ENCODE data around the gene TAC3.
"Not testable (repeated sequence)": the region's sequence is repeated elsewhere in the genome, so short reads cannot be mapped to it uniquely, and the experiment has no call there.

TAC3 gene

DNA sequence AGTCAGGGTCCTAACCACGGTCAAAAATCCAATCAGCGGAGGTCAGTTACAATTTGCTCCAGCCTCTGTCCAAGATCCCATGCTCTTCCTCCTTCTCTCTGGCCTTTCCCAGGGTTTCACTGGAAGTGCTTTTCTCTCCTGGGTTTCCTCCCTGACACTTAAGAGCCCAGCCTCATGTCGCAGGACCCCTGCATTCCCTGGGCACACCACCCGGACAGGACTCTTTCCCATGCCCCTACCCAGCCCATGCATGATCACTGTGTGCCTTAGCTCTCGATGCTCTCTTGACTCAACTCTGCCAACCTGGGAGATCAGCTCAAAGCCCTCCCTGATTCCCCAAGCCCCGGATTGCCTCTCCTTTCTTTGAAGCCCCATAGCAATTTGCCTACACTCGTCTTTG is 15.5 kb upstream of the TAC3 start:
- no peak for DNase-seq

DNA sequence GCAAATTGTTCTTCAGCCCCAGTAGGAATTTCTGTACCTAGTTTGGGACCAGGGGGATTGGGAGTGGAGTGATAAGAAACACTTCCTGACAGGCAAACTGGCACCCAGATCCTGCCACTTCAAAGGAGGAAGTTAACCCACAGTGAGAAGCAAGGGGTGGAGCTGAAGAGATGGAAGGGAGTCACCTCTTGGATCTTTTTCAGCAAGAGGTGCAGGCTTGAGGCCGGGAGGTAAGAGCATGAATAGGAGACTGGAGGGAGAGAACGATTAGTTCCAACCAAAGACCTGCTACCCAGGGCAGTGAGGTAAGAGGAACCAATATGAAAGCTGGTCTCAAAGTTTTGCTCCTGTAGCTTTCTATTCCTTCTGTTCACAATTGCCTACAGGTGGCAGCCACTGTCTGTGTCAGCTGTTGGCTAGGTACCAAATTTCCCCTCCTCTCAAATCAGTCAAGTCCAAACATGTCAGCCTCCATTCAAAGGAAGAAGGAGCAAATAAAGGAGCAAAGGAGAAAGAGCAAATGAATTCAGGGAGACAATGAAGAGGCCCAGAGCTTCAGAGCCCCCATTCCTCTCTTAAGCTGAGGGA is 14.9 kb upstream of the TAC3 start:
- no peak for DNase-seq

DNA sequence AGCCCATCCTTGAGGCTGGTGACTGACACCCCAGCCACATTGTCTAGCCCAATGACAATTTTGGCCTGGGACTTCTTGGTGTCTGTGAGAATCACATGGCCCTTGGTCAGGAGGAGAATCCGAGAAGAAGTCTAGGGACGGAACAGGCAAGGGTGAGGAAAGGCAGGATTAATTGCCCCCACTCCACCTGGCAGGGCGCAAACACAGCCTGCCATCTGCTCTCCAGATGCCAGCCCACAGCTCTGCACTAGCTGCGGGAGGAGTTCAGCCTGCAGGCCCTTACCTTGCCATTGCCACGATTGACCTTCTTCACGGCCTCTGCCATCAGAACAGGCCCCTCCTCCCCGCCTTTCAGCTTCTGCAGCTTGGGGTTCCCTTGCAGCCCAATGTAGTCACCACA is 13.1 kb upstream of the TAC3 start:
- DNase-seq: no peak

DNA sequence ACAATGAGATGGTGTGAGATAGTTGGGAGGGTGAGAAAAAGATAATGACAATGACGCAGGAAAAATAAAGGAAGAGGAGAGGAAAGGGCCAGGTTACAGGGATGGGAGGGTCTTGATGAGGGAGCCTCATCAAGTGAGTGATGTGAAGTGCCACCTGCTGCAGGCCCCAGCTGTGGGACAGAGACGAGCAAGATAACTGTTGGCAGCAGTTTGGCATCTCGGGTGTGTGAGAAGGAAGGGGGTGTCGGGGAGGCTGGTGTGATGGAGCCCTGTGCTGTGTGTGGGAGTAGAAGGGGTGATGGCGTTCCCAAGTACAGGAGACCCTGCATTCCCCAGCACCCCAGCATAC is 11.4 kb upstream of the TAC3 start:
- no peak for DNase-seq

DNA sequence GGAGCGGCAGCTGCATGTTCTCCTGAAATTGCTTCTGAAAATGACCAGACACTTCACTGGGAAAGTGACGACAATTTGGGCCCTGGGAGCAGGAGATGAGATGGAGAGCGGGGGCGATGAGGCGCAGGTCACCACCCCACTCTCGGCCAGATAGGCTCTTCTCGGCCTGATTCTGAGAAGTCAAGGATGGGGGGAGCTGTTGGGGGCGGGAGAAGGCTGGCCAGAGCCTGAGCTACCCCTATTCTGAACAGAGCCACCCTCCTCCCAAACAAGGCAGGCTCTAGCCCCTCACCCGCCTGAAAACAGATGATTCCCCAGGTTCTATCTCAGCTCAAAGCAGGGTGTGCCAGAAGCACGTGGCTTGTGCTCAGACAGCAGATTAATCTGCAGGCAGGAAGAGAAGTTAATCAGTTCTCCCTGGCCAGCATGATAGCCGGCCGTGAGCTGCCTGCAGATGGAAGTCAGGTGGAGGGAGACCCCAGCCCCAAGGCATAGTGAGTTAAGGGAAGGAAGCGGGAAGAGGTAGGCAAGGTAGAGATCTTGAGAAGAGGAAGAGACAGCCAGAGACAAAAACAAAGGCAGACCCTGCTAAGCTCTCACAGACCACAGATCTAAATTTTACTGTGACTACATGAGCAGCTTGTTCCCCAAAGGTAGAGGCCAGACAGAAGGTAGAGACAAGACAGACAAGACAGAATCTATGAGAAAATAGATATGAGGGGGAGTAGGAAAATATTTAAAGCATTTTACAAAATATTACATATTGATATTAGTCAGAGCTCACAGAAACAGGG is 10.9 kb upstream of the TAC3 start:
- no peak for DNase-seq

DNA sequence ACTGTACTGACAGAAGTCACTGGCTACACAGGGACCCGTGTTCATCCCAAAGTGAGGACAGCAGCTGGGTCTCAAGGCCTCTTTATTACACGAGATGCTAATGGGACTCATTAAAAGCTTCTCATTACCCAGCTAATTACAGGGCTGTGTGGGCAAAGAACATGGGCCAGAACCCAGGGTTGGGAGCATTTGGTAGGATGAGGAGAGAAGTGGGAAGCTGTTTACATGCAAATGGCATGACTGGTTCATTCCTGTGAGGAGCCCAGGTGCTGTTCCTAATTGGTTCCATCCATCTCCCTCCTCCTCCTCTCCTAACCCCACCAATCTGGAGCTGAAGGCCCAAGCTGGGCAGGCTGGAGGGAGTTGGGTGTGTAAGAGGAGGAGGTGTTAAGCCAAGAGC is 8.9 kb upstream of the TAC3 start:
- DNase-seq: no peak

DNA sequence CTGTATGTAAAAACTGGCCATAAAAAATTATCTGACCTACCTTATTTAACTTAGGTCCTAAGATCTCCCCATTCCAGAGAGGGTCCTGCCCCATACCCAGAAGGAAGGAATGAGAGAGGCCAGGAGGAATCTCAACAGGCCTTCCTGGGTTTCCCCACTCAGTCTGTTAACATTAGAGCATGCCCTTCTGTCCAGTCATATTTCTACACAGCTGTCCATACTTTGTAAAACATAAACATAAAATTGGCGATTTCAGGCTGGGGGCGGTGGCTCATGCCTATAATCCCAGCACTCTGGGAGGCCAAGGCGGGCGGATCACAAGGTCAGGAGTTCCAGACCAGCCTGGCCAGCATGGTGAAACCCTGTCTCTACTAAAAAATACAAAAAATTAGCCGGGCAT is 6.0 kb upstream of the TAC3 start:
- not testable (repeated sequence) for DNase-seq

DNA sequence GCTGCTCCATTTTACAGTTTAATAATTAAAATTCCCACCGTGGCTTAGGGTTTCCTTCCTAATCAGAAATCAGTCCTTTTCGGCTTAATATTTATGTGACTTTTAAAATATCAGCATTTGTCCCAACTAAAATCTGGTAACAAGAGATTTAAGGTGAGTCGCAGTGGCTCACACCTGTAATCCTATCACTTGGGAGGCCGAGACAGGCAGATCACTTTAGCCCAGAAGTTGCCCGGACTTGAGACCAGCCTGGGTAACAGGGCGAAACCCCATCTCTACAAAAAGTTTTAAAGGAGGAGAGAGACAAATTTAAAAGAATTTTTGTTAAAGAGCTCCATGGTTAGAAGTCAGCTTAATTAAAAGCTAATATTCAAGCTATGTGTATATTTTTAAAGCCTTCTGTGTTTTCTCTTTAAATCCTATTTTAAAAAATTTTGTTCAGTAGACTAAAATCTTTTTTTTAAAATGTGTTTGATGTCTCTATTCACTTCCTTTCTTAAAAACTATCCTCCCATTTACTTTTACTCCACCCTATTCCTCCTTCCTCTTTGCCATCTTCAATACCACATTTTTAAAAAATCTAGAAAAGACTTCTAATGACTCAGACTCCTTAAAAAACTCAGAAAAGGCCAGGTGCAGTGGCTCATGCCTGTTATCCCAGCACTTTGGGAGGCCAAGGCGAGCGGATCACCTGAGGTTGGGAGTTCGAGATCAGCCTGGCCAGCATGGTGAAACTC is 3.8 kb upstream of the TAC3 start:
- no peak for DNase-seq

DNA sequence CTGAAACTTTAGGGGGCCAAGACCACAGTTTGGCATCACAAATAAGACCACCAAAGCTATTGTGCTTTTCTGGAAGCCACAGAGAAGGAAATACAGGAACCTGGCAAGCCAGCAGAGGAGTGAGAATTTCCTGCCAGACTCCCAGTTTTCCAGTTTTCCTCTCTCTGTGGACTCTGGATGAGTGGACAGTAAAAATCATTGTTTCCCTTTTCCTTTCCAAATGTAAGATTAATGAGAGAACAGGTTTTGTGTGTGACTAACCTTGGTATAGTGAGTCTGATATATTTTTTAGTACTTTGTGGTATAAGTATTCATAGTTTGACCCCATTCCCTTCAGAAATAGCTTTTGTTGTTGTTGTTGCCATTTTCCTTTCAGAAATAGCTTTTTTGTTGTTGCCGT is 2.6 kb upstream of the TAC3 start:
- DNase-seq: no peak

DNA sequence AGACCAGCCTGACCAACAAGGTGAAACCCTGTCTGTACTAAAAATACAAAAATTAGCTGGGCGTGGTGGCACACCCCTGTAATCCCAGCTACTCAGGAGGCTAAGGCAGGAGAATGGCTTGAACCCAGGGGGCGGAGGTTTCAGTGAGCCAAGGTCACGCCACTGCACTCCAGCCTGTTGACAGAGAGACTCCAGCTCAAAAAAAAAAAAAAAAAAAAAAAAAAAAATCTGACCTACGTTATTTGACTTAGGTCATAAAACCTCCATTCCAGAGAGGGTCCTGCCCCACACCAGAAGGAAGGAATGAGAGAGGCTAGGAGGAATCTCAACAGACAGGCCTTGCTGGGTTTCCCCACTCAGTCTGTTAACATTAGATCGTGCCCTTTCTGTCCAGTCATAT is 2.0 kb upstream of the TAC3 start:
- DNase-seq: not testable (repeated sequence)

DNA sequence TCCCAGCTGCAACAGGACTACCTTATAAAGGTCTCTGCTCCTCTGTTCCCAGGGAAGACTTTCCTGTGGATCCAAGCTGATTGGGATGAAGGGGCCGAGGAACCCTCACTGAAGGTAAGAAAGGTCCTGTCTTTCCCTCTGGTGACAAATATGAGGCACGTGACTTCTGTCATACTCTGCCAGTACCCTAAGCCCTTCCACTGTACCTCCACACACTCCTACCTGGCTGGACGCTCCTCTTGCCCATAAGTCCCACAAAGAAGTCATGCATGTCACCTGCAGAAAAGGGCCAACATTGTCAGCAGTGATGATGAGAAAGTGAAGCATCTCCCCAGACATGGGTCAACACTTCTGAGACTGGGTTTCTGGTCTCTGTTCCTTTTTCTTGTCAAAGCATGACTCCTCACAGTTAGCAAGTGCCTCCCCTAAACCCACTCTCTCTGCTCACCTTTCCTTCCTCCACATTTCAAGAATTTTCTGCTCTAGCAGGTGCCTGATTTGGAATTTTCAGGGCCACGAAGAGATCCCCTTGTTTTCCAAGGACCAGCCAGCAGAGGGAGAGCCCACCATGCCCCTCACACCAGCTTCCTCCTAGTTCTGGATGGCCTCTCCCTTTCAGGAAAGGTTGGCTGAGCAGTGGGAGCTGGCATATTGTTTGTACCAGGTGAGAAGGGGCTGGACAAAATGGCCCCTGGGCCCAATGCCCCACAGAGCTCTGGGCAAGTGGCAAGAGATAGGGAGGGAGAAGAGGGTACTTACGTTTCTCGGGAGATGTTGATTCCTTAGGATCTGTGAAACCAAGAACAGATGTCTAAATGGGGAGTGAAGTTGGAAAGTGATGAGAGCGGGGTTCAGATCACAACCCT is 3.5 kb downstream of the TAC3 start:
- DNase-seq: no peak

DNA sequence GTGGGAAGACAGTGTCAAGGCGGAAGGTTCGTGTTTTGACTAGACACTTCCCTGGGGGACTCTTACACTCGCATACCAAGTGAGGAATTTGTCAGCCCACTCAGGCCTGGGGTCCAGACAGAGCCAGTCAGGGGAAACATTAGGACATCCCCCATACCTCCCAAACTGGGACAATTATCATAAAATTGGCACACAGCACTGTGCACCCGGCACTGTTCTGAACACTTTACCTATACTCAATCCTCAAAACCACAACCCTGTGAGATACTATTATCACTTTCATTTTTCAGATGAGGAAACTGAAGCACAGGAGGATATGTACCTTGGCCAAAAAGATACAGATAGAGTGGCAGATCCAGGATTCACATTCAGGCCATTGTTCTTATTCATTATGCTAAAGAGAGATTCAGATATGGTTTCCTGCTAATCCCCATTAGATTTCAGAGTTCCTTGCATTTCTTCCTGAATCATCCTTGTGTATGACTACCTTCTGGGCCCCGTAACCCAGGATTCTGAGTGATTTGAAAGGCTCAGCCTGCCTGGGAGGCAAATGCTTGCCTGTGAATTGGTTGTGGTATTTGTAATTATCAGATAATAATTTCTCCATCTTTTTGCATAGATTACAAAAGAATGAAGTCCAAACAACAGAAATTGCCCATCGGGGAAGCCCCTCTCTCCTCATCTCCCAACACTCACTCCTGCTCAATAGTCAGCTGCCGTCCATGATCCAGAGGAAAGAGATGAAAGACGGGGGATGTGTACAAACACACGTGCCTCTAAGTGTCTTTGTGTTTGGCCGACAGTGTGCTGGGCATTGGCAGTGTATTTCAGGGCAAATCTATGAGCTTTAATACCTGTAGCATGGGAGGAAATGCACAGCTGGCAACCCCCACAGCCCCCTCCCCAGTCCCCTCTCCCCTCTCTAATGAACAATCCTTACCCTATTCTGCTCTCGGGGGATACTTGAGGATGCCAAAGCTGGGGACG is 4.6 kb downstream of the TAC3 start:
- no peak for DNase-seq

DNA sequence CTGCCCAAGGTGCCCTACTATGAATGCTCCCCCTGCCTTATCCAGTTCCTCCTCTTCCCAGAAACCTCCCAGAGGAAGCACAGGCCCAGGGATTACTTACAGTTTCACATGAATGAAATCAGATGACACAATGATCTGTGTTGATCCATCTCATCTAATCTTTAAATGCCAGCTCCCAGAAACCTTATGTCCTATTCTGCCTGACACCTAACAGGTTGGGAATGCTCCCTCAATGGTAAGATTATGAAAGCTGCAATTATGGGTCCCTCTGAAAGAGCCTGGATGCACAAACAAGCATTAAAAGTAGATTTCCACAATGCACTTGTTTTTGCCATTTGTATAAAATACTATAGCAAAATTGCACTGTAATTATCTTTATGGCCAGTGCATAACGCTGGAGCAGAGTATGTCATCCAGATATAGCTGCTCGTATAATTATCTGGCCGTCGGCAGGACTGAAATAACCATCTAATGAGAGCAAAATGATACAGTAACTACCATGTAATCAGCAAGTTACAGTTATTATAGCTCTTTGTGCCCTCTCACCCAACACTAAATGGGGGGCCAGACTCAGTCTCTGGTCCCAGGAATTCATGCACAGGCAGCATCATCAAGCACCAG is 5.6 kb downstream of the TAC3 start:
- DNase-seq: no peak

DNA sequence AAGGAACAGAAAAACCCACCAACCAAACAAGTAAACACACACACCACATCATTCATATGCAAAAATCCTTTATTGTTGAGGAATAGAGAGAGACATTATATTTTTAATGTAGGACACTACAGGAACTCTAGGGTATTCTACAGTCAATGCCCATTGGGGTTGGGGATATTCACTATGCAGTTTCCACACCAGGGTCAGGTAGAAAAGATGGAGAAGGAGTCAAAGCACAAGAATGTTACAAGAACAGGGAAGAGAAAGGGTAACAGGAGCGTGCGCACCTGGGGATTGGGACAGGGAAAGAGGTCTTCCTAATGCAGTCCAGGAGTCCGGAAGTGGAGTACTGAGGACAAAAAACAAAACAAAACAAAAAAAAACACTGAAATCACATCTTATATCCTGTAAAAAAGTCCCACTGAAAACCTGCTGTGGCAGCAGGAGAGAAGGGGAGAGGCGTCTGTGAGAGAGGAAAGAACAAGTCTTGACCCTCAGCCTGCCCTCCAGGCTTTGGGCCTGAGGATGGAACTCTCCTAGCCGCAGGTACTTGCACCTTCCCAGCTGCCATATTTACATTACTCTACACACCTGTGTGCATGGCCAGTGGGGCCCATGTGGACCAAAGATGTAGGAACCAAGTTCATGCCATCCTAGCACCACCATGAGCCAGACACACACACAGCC is 6.2 kb downstream of the TAC3 start:
- no peak for DNase-seq

DNA sequence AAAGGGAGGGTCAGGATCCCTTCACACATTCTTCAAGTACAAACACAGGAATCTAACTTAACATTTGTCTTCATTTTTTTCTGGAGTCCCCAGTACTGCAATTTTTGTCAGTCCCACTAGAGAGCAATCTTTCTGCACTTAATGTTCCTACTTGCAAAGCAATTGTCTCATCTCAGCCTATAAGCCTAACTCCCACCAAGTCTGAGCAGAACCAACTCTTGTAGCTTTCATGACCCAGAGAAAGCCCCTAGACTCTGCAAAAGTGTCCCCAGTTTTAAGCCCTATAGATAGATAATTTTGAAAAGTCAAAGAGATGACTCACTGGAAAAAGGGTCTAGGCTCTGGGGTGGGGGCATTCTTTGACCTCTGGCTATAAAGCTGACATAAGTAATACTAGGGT is 8.2 kb downstream of the TAC3 start:
- no peak for DNase-seq

DNA sequence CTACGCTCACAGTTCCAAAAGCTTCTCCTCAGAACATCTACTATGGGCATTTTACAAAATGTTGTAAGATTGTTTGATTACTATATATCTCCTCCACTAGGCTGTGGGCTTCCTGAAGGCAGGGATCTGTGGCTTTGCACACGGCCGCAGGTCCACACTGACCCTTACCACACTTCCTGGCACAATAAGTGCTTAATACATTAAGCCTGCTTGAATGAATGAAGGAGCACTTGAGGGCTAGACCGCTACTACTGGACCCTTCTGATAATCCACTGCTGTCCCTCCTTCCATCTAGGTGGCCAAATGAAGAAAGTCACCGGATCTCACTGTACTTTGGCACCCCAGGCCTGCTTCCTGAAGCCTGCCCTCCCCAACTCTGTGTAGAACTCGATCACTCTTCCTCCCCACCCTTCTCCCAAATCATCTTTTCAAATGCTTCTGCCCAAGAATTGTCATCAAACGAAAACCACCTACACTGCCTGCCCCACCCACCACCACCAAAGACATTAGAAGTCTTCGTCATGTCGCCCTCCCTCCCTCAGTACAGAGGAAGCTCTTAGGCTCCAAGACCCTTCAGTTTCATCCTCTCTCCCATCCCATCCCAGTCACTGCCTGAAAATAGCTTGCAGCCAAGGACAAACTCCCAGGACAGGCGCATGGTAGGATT is 9.4 kb downstream of the TAC3 start:
- DNase-seq: no peak

DNA sequence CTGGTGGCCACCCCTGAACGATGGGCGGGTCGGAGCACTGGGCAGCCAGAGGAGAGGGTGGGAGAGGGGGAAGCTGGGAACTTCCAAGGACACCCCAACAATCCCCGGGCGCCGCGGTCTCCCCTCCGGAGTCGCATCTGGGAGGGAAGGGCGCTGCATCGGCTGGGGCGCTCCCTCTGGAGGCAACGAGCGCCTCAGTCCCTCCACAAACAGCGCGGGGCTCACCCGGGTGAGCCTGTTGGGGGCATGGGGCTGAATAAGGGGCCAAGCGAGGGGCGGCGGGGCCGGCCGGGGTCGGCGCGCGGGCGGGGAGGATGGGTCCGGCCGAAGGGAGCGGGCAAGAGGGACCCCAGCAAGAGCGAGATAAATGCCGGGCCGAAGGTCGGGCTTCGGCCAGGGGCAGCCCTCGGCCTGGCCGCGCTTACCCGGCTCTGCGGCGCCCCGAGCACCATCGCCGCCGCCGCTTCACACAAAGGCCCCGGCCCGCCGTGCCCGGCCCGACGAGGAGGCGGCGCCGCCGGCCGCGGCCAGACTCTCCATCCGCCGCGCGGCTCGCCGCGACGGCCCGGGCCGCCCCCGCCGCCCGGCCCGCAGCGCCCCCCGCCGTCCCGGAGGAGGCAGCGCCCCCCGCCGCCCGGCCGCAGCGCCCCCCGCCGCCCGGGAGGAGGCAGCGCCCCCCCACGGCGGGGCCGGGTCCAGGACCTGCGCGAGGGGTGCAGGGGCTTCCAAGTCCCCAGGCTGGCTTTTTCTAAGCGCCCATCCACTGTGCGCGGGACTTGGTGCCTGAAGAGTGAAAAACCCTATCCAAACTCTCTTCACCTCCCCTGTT is 10.1 kb downstream of the TAC3 start, which contains the start of gene ZBTB39:
TSS of gene ZBTB39 (minus strand) at position 567 of the 829 bp plus-strand sequence. CDS start 1,629 bp downstream, outside the sequence.
- DNase-seq: peak; percentile 29

DNA sequence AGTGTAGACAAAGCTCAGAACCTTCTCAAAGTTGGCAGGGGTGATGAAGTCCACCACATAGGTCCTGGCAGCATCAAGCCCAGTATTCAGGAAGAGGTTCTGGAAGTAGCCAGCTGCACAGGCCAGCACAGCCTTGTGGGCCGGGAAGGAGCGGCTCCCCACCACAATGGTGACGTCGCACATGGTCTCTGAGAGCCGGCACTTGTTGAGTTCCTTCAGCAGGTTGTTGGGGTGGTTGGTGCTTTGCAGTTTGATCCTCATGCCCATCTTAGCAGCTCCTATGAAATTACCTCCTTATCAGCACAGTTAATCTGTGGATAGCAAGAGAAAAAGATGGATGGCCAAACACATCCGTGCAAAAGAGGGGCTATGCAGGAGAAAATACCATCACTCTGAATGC is 11.7 kb downstream of the TAC3 start:
- no peak for DNase-seq

DNA sequence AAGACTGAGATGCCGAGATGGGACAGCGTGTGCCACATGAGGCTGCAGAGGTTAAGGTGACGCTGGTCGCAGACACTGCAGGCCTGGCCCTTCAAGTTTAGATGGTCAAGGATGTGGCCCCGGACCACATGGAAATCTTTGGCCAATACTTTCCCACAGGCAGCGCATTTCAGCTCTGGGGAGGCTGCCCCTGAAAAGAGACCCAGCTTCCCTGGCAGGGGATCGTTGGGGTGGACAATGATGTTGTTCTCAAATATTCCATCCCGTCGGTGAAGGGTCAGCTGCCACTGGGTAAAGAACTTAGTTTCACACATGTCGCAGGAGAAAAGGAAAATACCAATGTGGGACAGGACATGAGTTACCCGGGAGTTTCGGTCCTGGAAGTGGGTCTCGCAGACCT is 12.9 kb downstream of the TAC3 start:
- DNase-seq: no peak
